Measurements from ENCODE around the gene KCMF1. TPM values are rescaled to one million over a fixed set of nuclear protein-coding genes. Genes with fewer than 3 reads are reported as not detected.
A peak's percentile ranks its signal among the peaks of the same experiment; 100 is the strongest.

Gene KCMF1
- total and polyA plus RNA-seq, 2 donors from 2014 or later: 21.0 to 64.3 TPM

DNA sequence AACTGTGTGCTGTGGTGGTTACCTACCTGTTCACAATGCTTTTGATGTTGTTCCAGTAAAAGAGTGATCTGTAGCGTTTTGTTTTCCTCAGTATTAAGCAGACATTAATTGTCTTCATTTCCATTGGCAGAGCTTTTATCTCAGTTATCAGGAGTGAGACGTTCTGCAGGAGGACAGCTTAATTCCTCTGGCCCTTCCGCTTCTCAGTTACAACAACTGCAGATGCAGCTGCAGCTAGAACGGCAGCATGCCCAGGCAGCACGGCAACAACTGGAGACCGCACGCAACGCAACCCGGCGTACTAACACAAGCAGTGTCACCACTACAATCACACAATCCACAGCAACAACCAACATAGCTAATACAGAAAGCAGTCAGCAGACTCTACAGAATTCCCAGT is 78.3 kb downstream of the KCMF1 start:
- DNase-seq (no peak), FAIRE-seq (no peak)
- H3K9me3 ChIP-seq (ENCODE audit: control insufficient read depth in 2 of 3, insufficient read depth in 1 of 3, low read length in 3 of 3): no peaks in the 10 kb centered on the region
- H3K27ac ChIP-seq (ENCODE audit: low read depth in 2 of 2, low read length in 2 of 2): no peak overlapping the region
- no peaks in the 10 kb centered on the region for H3K4me1 ChIP-seq (ENCODE audit: control insufficient read depth in 2 of 3, insufficient read depth in 2 of 3, low read depth in 1 of 3, low read length in 3 of 3)
- no peak overlapping the region for H3K4me3 ChIP-seq (ENCODE audit: low read length in 3 of 3)
- no peaks in the 10 kb centered on the region for H3K27me3 ChIP-seq (ENCODE audit: control insufficient read depth, insufficient read depth, low read length)
- peaks cover 6 to 28% (median 25%) of the 10 kb centered on the region in 3 donors for H3K36me3 ChIP-seq (ENCODE audit: control insufficient read depth in 2 of 3, insufficient read depth in 3 of 3, low read length in 3 of 3)
- TF ChIP-seq CTCF (IDR thresholded peaks at IDR 0.05; ENCODE audit: borderline replicate concordance, extremely low read depth, insufficient read depth): no peak
- intact Hi-C loops (cut with DNase I): no loop called here
- no peak overlapping the region for H3K9ac ChIP-seq (ENCODE audit: low read length in 3 of 3)

- DNase-seq: no peak
- intact Hi-C loops (cut with DNase I): no loop called here
- no peak overlapping the region for H3K4me3 ChIP-seq (ENCODE audit: low read length in 3 of 3)
- no peak for FAIRE-seq
- H3K27me3 ChIP-seq (ENCODE audit: control insufficient read depth, insufficient read depth, low read length): no peaks in the 10 kb centered on the region
- TF ChIP-seq CTCF (IDR thresholded peaks at IDR 0.05; ENCODE audit: borderline replicate concordance, extremely low read depth, insufficient read depth): no peak
- H3K4me1 ChIP-seq (ENCODE audit: control insufficient read depth in 2 of 3, insufficient read depth in 2 of 3, low read depth in 1 of 3, low read length in 3 of 3): no peaks in the 10 kb centered on the region
- H3K9ac ChIP-seq (ENCODE audit: low read length in 3 of 3): no peak overlapping the region
- H3K36me3 ChIP-seq (ENCODE audit: control insufficient read depth in 2 of 3, insufficient read depth in 3 of 3, low read length in 3 of 3): peaks cover 4 to 19% (median 14%) of the 10 kb centered on the region in 3 donors
- no peaks in the 10 kb centered on the region for H3K9me3 ChIP-seq (ENCODE audit: control insufficient read depth in 2 of 3, insufficient read depth in 1 of 3, low read length in 3 of 3)
- no peak overlapping the region for H3K27ac ChIP-seq (ENCODE audit: low read depth in 2 of 2, low read length in 2 of 2)
Measured at GRCh38 chr2:85053802-85054201, 82.8 kb downstream of the KCMF1 start.

- DNase-seq (peak in 1 of 5 donors; percentile 24), FAIRE-seq (no peak)
- TF ChIP-seq CTCF (IDR thresholded peaks at IDR 0.05; ENCODE audit: borderline replicate concordance, extremely low read depth, insufficient read depth): no peak
- Histone ChIP-seq H3K4me3 (ENCODE audit: low read length in 3 of 3) (no peak overlapping the region), H3K9me3 (ENCODE audit: control insufficient read depth in 2 of 3, insufficient read depth in 1 of 3, low read length in 3 of 3) (no peaks in the 10 kb centered on the region), H3K36me3 (ENCODE audit: control insufficient read depth in 2 of 3, insufficient read depth in 3 of 3, low read length in 3 of 3) (peaks cover 0 to 9% (median 6%) of the 10 kb centered on the region in 3 donors), H3K27ac (ENCODE audit: low read depth in 2 of 2, low read length in 2 of 2) (no peak overlapping the region), H3K4me1 (ENCODE audit: control insufficient read depth in 2 of 3, insufficient read depth in 2 of 3, low read depth in 1 of 3, low read length in 3 of 3) (no peaks in the 10 kb centered on the region), H3K27me3 (ENCODE audit: control insufficient read depth, insufficient read depth, low read length) (no peaks in the 10 kb centered on the region), H3K9ac (ENCODE audit: low read length in 3 of 3) (no peak overlapping the region)
- intact Hi-C loops (cut with DNase I): no loop called here
Measured at GRCh38 chr2:85057226-85057962, 86.4 kb downstream of the KCMF1 start.

Data from kidney (tissue), 14 donors.